ENCODE results near the gene HHAT.

Gene HHAT

GRCh38 chr1:210616356-210616755 lies 287.7 kb downstream of the HHAT start:
- DNase-seq, result no peak

- DNase-seq, result no peak
Measured at GRCh38 chr1:210617293-210617692, 288.6 kb downstream of the HHAT start.

GRCh38 chr1:210618369-210618768 lies 289.7 kb downstream of the HHAT start:
- DNase-seq, result no peak

GRCh38 chr1:210620867-210621488 lies 292.3 kb downstream of the HHAT start:
- no peak for DNase-seq

- no peak for DNase-seq
Measured at GRCh38 chr1:210621712-210622111, 293.0 kb downstream of the HHAT start.

- no peak for DNase-seq
Measured at GRCh38 chr1:210624722-210625121, 296.0 kb downstream of the HHAT start.

- no peak for DNase-seq
Measured at GRCh38 chr1:210625715-210626114, 297.0 kb downstream of the HHAT start.

- no peak for DNase-seq
Measured at GRCh38 chr1:210626341-210626740, 297.6 kb downstream of the HHAT start.

- DNase-seq, result no peak
Measured at GRCh38 chr1:210627755-210628154, 299.1 kb downstream of the HHAT start.

GRCh38 chr1:210629276-210629675 lies 300.6 kb downstream of the HHAT start:
- DNase-seq, result no peak

GRCh38 chr1:210631399-210631798 lies 302.7 kb downstream of the HHAT start:
- DNase-seq, result no peak

GRCh38 chr1:210633140-210633539 lies 304.4 kb downstream of the HHAT start:
- no peak for DNase-seq

GRCh38 chr1:210633636-210634035 lies 304.9 kb downstream of the HHAT start:
- no peak for DNase-seq

GRCh38 chr1:210635108-210635507 lies 306.4 kb downstream of the HHAT start:
- no peak for DNase-seq

- DNase-seq, result no peak
Measured at GRCh38 chr1:210641582-210641981, 312.9 kb downstream of the HHAT start.

GRCh38 chr1:210645582-210646257 lies 317.0 kb downstream of the HHAT start:
- DNase-seq, result no peak

- DNase-seq, result no peak
Measured at GRCh38 chr1:210646258-210646616, 317.5 kb downstream of the HHAT start.

- DNase-seq, result no peak
Measured at GRCh38 chr1:210647406-210648333, 319.0 kb downstream of the HHAT start.

GRCh38 chr1:210648588-210649269 lies 320.0 kb downstream of the HHAT start:
- DNase-seq, result no peak

- DNase-seq, result no peak
Measured at GRCh38 chr1:210650403-210650802, 321.7 kb downstream of the HHAT start.

- DNase-seq, result no peak
Measured at GRCh38 chr1:210652329-210652954, 323.7 kb downstream of the HHAT start.

GRCh38 chr1:210653771-210654170 lies 325.1 kb downstream of the HHAT start:
- no peak for DNase-seq
